H9 (cell line): ENCODE measurements around the gene HTRA3. TPM values are rescaled to one million over a fixed set of nuclear protein-coding genes. Genes with fewer than 3 reads are reported as not detected.

ENCODE experiments used
- DNase-seq: peaks from one replicate; pipeline ENCODE4 v3.0.0-alpha.2; 2017
- H2AFZ ChIP-seq: one replicate; pipeline ENCODE4 v1.6.1; 2013; ENCODE audit warnings: mild to moderate bottlenecking, low read length, control low read depth, moderate library complexity
- H2AK5ac ChIP-seq: 2 replicates; pipeline ENCODE4 v1.6.1; 2013; ENCODE audit warnings: low read length, control low read depth, mixed read lengths; ENCODE audit not compliant: insufficient read length
- H2BK120ac ChIP-seq: one replicate; pipeline ENCODE4 v1.6.1; 2013; ENCODE audit warnings: low read depth, mild to moderate bottlenecking, low read length, control low read depth, inconsistent platforms; ENCODE audit not compliant: poor library complexity, severe bottlenecking
- H2BK12ac ChIP-seq: 2 replicates; pipeline ENCODE4 v1.6.1; 2013; ENCODE audit warnings: low read length, control low read depth, mixed read lengths, low read depth; ENCODE audit not compliant: insufficient read length
- H2BK15ac ChIP-seq: 2 replicates; pipeline ENCODE4 v1.6.1; 2013; ENCODE audit warnings: low read depth, low read length, control low read depth
- H2BK20ac ChIP-seq: one replicate; pipeline ENCODE4 v1.6.1; 2013; ENCODE audit warnings: low read depth, mild to moderate bottlenecking, low read length, control low read depth, inconsistent platforms; ENCODE audit not compliant: poor library complexity, severe bottlenecking
- H2BK5ac ChIP-seq: 2 replicates; pipeline ENCODE4 v1.6.1; 2013; ENCODE audit warnings: low read length, control low read depth, mixed read lengths; ENCODE audit not compliant: insufficient read length
- H3K14ac ChIP-seq: 2 replicates; pipeline ENCODE4 v1.6.1; 2013; ENCODE audit warnings: low read length, control low read depth; ENCODE audit not compliant: insufficient read depth
- H3K18ac ChIP-seq: 2 replicates; pipeline ENCODE4 v1.6.1; 2013; ENCODE audit warnings: low read depth, mild to moderate bottlenecking, mixed read lengths, low read length, control low read depth; ENCODE audit not compliant: insufficient read length
- H3K23ac ChIP-seq: 2 replicates; pipeline ENCODE4 v1.6.1; 2013; ENCODE audit warnings: low read length, control low read depth, mixed read lengths, low read depth; ENCODE audit not compliant: insufficient read length
- H3K23me2 ChIP-seq: 2 replicates; pipeline ENCODE4 v1.6.1; 2013; ENCODE audit warnings: low read depth, mild to moderate bottlenecking, mixed read lengths, low read length, control low read depth; ENCODE audit not compliant: insufficient read length, poor library complexity, severe bottlenecking
- H3K27ac ChIP-seq: 2 replicates; pipeline ENCODE4 v1.5.1; 2013; ENCODE audit warnings: low read length, control low read depth, mixed read lengths, low read depth; ENCODE audit not compliant: insufficient read length
- H3K27me3 ChIP-seq: 2 replicates; pipeline ENCODE4 v1.6.1; 2013; ENCODE audit warnings: low read length, control low read depth, inconsistent platforms; ENCODE audit not compliant: insufficient read depth
- H3K4ac ChIP-seq: 2 replicates; pipeline ENCODE4 v1.6.1; 2013; ENCODE audit warnings: low read depth, mild to moderate bottlenecking, control low read depth, inconsistent platforms, low read length, moderate library complexity
- H3K4me1 ChIP-seq: 2 replicates; pipeline ENCODE4 v1.6.1; 2013; ENCODE audit warnings: low read length, control low read depth, inconsistent platforms; ENCODE audit not compliant: insufficient read depth
- H3K4me2 ChIP-seq: 2 replicates; pipeline ENCODE4 v1.6.1; 2013; ENCODE audit warnings: low read length, control low read depth, mixed read lengths; ENCODE audit not compliant: insufficient read length, insufficient read depth
- H3K56ac ChIP-seq: 2 replicates; pipeline ENCODE4 v1.6.1; 2013; ENCODE audit warnings: low read depth, mild to moderate bottlenecking, mixed read lengths, low read length, control low read depth; ENCODE audit not compliant: insufficient read length
- H3K79me1 ChIP-seq: 2 replicates; pipeline ENCODE4 v1.6.1; 2013; ENCODE audit warnings: low read depth, mild to moderate bottlenecking, moderate library complexity, low read length, control low read depth, inconsistent platforms; ENCODE audit not compliant: insufficient read depth, poor library complexity, severe bottlenecking
- H3K79me2 ChIP-seq: 2 replicates; pipeline ENCODE4 v1.6.1; 2013; ENCODE audit warnings: low read length, control low read depth, inconsistent platforms; ENCODE audit not compliant: insufficient read depth
- H3K9ac ChIP-seq: 2 replicates; pipeline ENCODE4 v1.6.1; 2013; ENCODE audit warnings: low read length, control low read depth, mixed read lengths; ENCODE audit not compliant: insufficient read length; ENCODE audit errors: extremely low read depth
- H3K9me3 ChIP-seq: one replicate; pipeline ENCODE4 v1.6.1; 2013; ENCODE audit warnings: low read depth, low read length, inconsistent platforms; ENCODE audit not compliant: control insufficient read depth
- H3T11ph ChIP-seq: one replicate; pipeline ENCODE4 v1.6.1; 2013; ENCODE audit warnings: mild to moderate bottlenecking, low read length, control low read depth, inconsistent platforms
- H4K20me1 ChIP-seq: one replicate; pipeline ENCODE4 v1.6.1; 2013; ENCODE audit not compliant: control insufficient read depth, insufficient read length, insufficient read depth
- H4K5ac ChIP-seq: 2 replicates; pipeline ENCODE4 v1.6.1; 2013; ENCODE audit warnings: low read depth, mild to moderate bottlenecking, mixed read lengths, low read length, control low read depth; ENCODE audit not compliant: insufficient read length
- H4K8ac ChIP-seq: replicated peaks from 2 replicates; pipeline ENCODE4 v1.6.1; 2013; ENCODE audit warnings: low read length, control low read depth, mixed read lengths, low read depth; ENCODE audit not compliant: insufficient read length
- H4K91ac ChIP-seq: 2 replicates; pipeline ENCODE4 v1.6.1; 2013; ENCODE audit warnings: low read depth, mild to moderate bottlenecking, moderate library complexity, mixed read lengths, low read length, control low read depth; ENCODE audit not compliant: insufficient read length
- H3K27ac Mint-ChIP-seq, 3 experiments: 2 replicates in 2 of 3; 3 replicates in 1 of 3; pipeline ENCODE4 v1.8.0; 2020 to 2021; ENCODE audit warnings: mixed read lengths in 3 of 3, mild to moderate bottlenecking in 1 of 3, moderate library complexity in 1 of 3
- H3K27me3 Mint-ChIP-seq: 2 replicates; pipeline ENCODE4 v1.8.0; 2021; ENCODE audit warnings: low read depth, mild to moderate bottlenecking, moderate library complexity, mixed read lengths
- H3K36me3 Mint-ChIP-seq, 3 experiments: 2 replicates in 2 of 3; 3 replicates in 1 of 3; pipeline ENCODE4 v1.8.0; 2020 to 2021; ENCODE audit warnings: low read depth in 3 of 3, mixed read lengths in 3 of 3; ENCODE audit not compliant: insufficient read depth in 1 of 3
- H3K4me1 Mint-ChIP-seq, 2 experiments: 2 replicates each; pipeline ENCODE4 v1.8.0; 2020; ENCODE audit warnings: mixed read lengths in 2 of 2
- H3K4me3 Mint-ChIP-seq, 2 experiments: 2 replicates in 1 of 2; 3 replicates in 1 of 2; pipeline ENCODE4 v1.8.0; 2020 to 2021; ENCODE audit warnings: mild to moderate bottlenecking in 2 of 2, mixed read lengths in 2 of 2, moderate library complexity in 1 of 2
- H3K9me3 Mint-ChIP-seq, 2 experiments: 2 replicates in 1 of 2; 3 replicates in 1 of 2; pipeline ENCODE4 v1.8.0; 2020; ENCODE audit warnings: mild to moderate bottlenecking in 2 of 2, mixed read lengths in 2 of 2, moderate library complexity in 1 of 2
- CTCF ChIP-seq: fragments of 200-600 bp; sonication (generic); conservative IDR thresholded peaks from 3 replicates; pipeline ENCODE4 v1.8.0; 2021; ENCODE audit warnings: antibody characterized with exemption, mild to moderate bottlenecking
- WGBS: extraction: QIAGEN DNeasy Blood & Tissue Kit; methylation state at CpG from one replicate; pipeline ENCODE4 v1.1.7; 2013; ENCODE audit warnings: missing lambda C conversion rate, low lambda C conversion rate, mixed read lengths; ENCODE audit not compliant: insufficient read length; ENCODE audit errors: extremely low coverage; 5-methylcytosine and 5-hydroxymethylcytosine counted together
- total RNA-seq: library from RNA; stranded (reverse); gene quantifications from 2 replicates; pipeline ENCODE4 v1.2.1, GENCODE V29; 2021

The HTRA3 gene
- total RNA-seq, 1 experiment from 2014 or later, result 3.0 TPM

GRCh38 chr4:8311101-8312068 lies 41.8 kb downstream of the HTRA3 start:
- H2BK5ac ChIP-seq, result no peak overlapping the region
- TF ChIP-seq CTCF, result no peak
- no peak overlapping the region for H3K27ac ChIP-seq
- no peaks in the 10 kb centered on the region for H3K27me3 ChIP-seq
- no peak overlapping the region for H3T11ph ChIP-seq
- no peak overlapping the region for H3K56ac ChIP-seq
- no peaks in the 10 kb centered on the region for H3K79me2 ChIP-seq
- no peak overlapping the region for H2BK12ac ChIP-seq
- no peak overlapping the region for H3K4me2 ChIP-seq
- no peak overlapping the region for H4K5ac ChIP-seq
- no peaks in the 10 kb centered on the region for H3K9me3 ChIP-seq
- H2AFZ ChIP-seq, result no peak overlapping the region
- WGBS, result no CpG with 5 or more reads among the region's 13 CpGs
- no peak overlapping the region for H4K8ac ChIP-seq
- H4K20me1 ChIP-seq, result no peaks in the 10 kb centered on the region
- peaks cover 17 to 21% of the 10 kb centered on the region in 2 experiments for H3K4me1 Mint-ChIP-seq
- H3K36me3 Mint-ChIP-seq, result no peaks in the 10 kb centered on the region
- H3K4me1 ChIP-seq, result no peaks in the 10 kb centered on the region; the same call in 1 of the 2 replicates
- H3K4ac ChIP-seq, result no peak overlapping the region
- H2BK120ac ChIP-seq, result no peak overlapping the region
- peaks cover 26% of the 10 kb centered on the region for H3K27me3 Mint-ChIP-seq
- H3K14ac ChIP-seq, result no peak overlapping the region
- no peak overlapping the region for H2AK5ac ChIP-seq
- no peaks in the 10 kb centered on the region for H3K79me1 ChIP-seq
- H3K9me3 Mint-ChIP-seq, result peaks cover 3 to 7% of the 10 kb centered on the region in 2 experiments; a peak in 3 of 5 replicates
- no peak overlapping the region for H3K4me3 Mint-ChIP-seq
- H4K91ac ChIP-seq, result no peak overlapping the region
- no peak overlapping the region for H2BK15ac ChIP-seq
- H2BK20ac ChIP-seq, result no peak overlapping the region
- no peak for DNase-seq
- H3K23ac ChIP-seq, result no peak overlapping the region
- H3K23me2 ChIP-seq, result no peaks in the 10 kb centered on the region
- no peak overlapping the region for H3K18ac ChIP-seq
- no peak overlapping the region; a peak in 1 of 7 replicates for H3K27ac Mint-ChIP-seq
- no peak overlapping the region for H3K9ac ChIP-seq
